GM04503 (cell line): Measurements from ENCODE around the gene CCDC188.

Source experiments
- DNase-seq: peaks from one replicate; pipeline ENCODE4 v3.0.0-alpha.2; 2012; ENCODE audit warnings: low read depth

Gene CCDC188

DNA sequence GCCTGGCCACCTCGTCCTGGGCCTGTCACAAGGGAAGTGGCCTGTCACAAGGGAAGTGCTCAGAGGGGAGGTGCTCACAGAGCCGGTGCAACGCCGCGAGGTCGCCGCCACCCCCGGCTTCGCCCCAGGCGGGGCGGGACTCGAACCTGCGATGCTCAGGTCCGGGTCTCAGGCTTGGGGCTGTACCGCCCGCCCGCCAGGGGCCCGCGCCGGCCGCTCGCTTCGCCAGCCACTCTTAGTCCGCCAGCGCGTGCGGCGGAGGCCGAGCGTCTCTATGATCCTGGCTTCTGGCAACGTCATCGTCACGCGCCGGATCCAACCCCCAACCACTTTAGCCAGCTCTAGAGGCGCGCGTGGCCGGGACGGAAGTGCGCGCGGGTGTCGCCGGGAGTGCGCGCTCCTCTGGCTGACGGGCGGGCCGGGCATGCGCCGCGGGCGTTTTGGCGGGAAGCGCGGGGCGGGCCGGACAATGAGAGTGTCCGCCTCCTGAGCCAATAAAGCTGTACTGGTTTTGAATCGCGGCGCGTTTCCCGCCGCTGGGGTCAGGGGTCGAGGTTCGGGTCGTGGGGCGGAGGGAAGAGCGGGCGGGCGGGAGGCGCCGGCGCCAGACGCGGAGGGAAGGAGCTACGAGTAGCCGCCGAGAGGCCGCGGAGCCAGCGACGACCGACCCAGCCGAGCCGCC, 33.8 kb downstream of the CCDC188 start, which contains the start of gene TRMT2A:
TRMT2A (minus strand) TSS at position 276 of the 682 bp plus-strand sequence. CDS start 320 bp downstream, outside the sequence.
- DNase-seq: peak; percentile 80

GRCh38 chr22:20116376-20116950, 34.4 kb downstream of the CCDC188 start:
- no peak for DNase-seq

GRCh38 chr22:20115691-20116375, 35.0 kb downstream of the CCDC188 start, which contains the start of gene RANBP1:
RANBP1 (plus strand) TSS chr22:20116104; CDS start chr22:20116185, 81 bp downstream.
- DNase-seq: no peak

GRCh38 chr22:20114506-20115475, 36.1 kb downstream of the CCDC188 start:
- no peak for DNase-seq

DNA sequence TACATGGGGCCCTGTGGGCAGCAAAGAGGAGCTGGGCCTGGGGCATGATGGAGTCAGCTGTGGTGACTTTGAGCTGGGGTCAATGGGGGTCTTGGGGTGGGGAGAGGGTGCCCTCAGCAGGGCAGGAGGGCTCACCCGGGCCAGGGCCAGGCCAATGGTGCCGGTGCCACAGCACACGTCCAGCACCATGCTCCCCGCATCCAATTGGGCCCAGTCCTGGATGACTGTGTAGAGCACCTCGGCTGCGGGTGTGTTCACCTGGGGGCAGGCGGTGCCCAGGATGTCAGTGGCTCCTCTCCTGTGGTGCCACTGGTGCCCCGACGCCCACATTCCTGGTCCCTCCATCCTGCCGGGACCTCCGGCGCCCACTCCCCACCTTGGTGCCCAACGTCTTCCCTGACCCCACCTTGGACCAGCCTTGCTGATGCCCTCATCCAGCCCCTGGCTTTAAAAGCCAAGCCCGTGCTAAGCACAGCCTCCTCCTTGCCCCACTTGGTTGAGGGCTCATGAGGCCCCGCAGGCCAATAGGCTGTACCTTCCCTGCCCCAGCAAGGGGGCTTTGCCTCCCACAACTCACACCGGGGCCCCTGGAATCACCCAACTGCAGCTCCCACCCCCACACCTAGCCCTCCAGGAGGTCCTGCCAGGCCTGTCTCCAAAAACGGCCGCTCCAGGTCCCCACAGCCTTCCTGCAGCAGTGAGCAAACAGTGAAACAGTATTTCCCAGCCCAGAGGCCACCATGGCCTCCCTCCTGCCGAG, 37.1 kb downstream of the CCDC188 start:
- no peak for DNase-seq

GRCh38 chr22:20112623-20113511, 38.0 kb downstream of the CCDC188 start:
- no peak for DNase-seq

- no peak for DNase-seq
Measured at GRCh38 chr22:20111689-20112622, 38.9 kb downstream of the CCDC188 start.

DNA sequence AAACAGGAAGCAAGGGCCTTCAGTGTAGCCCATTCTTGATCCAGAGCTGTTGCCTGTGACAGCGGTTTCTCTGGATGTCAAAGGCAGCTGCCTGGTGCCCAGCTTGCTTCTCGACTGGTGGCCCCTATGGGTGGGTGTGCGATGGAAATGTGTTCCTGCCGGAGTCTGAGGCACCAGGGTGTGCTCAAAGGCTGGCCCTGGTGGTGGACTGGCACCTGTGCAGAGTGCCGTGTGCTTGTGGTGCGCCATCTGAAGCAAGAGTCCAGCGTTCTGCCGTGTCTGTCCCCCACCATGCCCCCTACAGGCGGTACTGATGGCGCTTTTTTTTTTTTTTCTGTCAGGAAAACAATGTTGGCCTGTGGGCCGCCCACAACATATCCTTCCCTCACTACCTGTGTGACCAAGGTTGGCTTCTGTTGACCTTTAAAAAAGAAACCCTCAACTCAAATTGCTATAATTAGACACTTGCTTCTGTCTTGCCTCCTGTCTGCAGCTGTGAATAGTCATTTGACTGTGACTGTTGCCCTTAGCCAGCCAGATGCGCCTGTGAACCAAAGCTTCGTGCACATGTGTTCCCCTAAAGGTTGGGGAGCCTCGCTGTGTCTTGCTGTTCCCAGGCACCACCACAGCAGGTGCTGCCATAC, 39.7 kb downstream of the CCDC188 start:
- DNase-seq: no peak

GRCh38 chr22:20110359-20110985, 40.4 kb downstream of the CCDC188 start:
- no peak for DNase-seq

DNA sequence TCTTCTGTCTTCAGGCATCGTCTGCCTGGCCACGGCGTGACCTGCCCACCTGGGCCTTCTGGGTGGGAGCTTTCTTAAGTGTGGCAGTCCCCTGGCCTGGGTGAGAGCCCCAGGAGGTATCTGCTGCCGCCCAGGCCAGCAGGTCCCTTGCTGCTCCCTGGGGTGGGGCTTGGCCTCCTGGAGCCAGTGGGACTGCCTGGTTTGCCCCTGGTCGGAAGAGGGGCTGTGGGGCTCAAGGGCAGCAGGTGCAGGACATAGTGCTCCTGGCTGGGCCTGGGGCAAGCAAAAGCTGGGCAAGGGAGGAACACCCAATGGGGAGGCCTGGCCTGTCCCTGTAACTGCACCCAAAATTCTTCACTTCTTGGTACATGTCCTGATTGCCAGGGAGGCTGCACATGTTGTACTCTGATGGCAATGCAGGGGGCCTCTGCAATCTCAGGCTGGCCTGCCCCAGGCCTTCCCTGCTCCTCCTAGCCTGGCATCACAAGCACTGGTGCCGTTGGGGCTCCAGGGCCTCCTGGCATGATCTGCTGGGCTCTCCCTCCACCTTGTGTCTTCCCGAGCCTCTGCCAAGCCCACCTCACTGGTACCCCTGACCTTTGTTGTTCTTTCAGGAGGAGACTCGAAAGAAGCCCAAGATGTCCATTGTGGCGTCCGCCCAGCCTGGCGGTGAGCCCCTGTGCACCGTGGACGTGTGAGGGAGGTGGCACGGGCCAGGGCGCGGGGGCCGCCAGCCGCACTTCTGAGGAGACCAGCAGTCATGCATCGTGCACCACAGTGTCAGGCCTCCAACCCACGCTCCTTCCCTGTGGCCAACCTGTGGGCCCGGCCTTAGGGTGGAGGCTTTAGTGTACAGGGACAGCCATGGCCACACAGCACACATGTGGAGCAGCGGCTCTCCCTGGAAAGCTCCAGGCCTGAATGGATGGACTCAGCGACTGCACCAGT, 41.2 kb downstream of the CCDC188 start:
- no peak for DNase-seq

DNA sequence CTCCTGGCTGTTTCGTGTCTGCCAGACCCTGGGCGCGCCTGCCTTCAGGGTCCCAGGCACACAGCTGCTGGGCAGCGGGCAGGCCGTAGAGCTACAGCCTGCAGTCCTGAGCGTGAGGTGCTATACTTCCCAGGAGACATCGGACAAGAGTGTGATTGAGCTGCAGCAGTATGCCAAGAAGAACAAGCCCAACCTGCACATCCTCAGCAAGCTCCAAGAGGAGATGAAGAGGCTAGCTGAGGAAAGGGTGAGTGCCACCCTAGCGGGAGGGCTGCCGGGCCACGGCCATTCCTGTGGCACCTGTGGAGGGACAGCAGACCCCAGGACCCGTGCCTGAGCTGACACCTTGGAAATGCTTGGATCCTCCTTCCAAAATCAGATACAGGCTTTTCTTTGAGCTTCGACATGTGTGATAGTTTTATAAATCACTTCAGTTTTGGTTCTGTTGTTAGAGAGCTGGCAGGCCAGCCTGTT, 42.1 kb downstream of the CCDC188 start:
- no peak for DNase-seq

- DNase-seq: no peak
Measured at GRCh38 chr22:20107951-20108756, 42.7 kb downstream of the CCDC188 start.

DNA sequence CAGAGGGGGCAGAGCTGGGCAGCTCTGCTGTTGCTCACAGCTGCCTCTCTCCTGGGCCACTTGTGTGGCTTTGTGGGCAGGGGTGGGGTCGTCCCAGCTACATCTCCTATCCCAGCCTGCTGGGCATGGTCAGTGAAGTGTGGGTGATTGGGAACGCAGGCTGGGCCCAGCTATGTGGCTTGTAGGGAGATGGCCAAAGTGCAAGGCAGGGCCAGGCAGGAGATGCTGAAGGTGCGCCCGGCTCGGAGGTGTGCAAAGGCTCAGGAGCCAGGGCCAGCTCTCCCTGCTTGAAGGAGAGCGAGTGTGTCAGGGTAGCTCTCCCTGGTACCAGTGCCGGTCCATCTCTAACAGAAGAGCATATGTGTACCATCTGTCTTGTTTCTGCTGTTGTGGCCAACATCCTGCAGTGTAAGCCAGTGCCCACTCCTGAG, 43.4 kb downstream of the CCDC188 start:
- DNase-seq: no peak

DNA sequence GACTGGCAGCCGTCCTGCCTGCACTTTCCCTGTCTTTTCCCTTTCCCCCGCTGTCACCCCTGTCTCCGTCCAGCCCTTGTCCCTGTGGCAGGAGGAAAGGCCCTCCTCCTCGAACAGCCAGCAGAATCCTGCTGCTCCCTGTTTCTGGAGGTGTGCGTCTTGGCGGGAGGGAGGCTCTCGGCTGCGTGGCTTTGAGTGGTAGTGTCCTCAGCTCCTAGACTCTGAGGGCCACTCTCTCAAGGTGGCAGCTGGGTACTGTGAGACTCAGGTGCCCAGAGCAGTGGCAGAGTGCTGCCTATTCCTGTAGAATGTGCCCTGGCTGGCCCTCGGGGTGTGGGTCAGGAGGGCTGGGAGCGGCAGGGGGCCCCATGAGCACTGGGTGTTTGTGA, 44.0 kb downstream of the CCDC188 start:
- no peak for DNase-seq

DNA sequence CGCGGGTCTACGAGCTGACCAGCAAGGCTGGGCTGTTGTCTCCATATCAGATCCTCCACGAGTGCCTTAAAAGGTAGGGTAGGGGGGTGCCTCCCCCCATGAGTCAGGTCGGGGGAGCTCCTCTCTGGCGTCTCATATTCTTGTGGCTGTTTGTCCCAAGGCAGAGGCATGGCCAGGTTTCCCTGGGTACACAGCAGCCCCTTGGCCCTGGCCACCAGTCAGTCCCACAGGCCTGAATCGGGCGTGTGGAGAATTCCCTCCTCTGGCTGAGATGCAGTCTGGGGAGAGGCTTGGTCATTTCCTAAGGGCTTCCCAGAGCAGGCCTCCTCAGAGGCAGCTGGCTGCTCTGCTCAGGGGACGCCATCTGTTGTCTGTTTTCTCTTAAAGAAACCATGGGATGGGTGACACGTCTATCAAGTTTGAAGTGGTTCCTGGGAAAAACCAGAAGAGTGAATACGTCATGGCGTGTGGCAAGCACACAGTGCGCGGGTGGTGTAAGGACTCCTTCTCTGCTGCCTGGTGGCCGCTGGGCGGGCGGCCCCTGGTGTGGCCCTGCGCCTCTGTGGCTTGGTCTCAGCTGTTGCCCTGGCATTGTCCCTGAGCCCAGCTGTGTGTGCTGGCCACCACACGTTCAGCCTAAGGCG, 44.5 kb downstream of the CCDC188 start:
- DNase-seq: no peak
